Measurements from ENCODE around the gene HYOU1.
A peak's percentile ranks its signal among the peaks of the same experiment; 100 is the strongest.
"Not testable (repeated sequence)": the region's sequence is repeated elsewhere in the genome, so short reads cannot be mapped to it uniquely, and the experiment has no call there.

HYOU1 gene

DNA sequence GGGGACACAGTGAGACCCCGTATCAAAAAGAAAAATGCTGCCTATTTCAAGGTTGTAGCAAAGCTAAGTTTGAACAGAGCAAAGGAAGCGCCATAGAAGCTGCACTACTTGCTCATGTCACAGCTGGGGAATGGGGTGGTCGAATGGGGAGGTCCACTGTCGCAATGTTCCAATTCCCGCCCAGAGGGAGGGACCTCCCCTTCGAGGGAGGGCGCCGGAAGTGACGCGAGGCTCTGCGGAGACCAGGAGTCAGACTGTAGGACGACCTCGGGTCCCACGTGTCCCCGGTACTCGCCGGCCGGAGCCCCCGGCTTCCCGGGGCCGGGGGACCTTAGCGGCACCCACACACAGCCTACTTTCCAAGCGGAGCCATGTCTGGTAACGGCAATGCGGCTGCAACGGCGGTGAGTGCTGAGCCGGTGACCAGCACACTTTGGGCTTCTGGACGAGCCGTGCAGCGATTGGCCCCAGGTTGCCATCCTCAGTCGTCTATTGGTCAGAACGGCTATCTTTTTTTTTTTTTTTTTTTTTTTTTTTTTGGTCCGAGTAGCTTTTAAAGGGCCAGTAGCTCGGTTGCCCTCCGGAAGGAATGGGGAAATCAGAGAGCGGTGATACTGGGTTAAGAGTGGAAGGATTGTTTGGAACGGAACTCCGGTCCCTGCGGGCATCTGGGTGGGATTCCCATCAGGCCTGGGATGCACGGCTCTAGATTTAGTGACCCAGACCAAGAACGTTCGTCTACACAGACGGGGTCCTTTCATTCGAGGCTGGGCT lies 27.8 kb upstream of the HYOU1 start, which contains the start of gene HMBS:
Gene HMBS, plus strand, starts transcription at position 219 of the 774 bp plus-strand sequence. Its CDS starts 153 bp downstream, at position 372.
- peak; percentile 95 for DNase-seq

DNA sequence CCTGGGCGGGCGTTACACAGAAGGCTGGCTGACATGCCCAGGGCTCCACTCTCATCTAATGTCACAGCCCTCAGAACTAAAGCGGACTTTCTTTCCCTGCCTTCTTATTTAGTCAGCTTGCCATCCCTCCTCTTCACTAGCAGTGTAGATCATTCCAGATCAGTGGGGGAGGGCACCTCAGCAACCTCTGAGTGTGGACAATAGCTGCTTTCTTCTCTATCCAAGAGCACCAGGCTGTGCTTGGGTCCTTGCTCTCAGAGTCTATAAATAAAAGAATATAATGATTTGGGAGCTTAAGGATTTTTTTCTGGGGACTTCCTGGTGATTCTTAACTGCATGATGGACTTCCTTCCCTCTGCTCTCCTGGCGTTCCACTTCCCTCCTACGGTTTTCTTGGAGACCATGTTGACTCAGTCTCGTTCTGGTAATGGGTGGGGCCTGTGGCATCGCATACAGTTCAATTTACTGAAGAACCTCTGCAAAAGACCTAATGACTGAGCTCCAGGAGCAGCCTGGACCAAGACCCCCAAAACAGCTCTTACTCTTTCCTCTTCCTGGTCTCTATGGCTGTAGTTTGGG lies 24.8 kb upstream of the HYOU1 start:
- no peak for DNase-seq

GRCh38 chr11:119078675-119079420 lies 21.8 kb upstream of the HYOU1 start:
- DNase-seq = no peak

DNA sequence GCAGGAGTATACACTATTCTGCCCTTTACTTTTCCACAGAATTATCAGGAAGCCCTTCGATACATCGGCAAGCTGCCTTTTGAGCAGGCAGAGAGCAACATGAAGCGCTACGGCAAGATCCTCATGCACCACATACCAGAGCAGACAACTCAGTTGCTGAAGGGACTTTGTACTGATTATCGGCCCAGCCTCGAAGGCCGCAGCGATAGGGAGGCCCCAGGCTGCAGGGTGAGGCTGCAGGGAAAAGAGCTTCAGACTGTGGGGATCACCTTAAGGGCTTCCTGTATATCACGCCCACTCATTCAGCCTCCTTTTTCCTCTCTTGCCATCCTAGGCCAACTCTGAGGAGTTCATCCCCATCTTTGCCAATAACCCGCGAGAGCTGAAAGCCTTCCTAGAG lies 20.8 kb upstream of the HYOU1 start:
- no peak for DNase-seq

DNA sequence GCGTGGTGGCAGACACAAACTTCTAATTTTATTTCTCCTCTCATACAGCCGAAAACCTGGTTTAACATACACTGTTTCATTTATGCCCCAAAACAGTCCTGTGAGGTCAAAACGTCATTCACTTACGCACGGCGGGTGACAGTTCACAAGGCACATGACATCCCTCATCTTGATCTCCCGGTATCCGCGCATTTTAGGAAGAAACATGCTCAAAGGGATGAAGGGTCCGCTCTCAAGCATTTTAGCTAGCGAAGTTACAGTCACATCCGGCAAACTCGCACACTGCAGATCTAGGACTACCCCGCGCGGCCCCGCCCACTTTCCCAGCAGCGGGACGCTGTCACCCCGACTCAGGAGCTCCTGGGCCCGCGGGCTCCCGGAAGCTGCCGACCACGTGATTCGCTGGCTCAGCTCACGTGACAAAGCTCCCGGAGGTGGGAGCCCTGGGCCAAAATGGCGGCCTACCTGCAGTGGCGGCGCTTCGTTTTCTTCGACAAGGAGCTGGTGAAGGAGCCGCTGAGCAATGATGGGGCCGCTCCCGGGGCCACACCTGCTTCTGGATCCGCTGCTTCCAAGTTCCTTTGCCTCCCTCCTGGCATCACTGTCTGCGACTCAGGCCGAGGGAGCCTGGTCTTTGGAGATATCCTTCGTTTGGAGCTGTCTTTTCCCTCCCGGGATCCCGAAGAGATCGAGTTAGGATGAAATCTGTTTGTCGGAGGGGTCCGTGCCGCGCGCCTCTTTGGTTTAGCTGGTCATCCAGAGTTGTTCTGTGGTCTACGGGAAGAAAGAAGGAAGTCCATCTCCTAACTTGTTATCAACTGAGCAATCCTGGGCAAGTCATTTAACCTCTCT lies 10.6 kb upstream of the HYOU1 start, which contains the start of gene VPS11:
Gene VPS11, plus strand, starts transcription at position 448 of the 852 bp plus-strand sequence. Its CDS starts 6 bp downstream, at position 454.
- DNase-seq = peak; percentile 99

- peak; percentile 63 for DNase-seq
These were observed 8.4 kb upstream of the HYOU1 start for GRCh38 chr11:119065369-119065768.

DNA sequence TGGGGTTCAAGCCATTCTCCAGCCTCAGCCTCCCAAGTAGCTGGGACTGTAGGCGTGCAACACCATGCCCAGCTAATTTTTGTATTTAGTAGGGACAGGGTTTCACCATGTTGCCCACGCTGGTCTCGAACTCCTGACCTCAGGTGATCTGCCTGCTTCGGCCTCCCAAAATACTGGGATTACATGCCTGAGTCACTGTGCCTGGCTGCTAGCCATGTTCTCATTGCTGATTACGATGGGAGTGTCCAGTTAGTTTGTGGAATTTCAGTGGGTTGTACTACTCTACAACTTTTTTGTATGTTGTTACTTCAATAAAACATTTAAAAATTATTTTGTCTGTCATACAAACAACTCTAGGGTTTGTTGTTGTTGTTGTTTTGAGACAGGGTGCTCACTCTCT lies 5.8 kb upstream of the HYOU1 start:
- no peak for DNase-seq

DNA sequence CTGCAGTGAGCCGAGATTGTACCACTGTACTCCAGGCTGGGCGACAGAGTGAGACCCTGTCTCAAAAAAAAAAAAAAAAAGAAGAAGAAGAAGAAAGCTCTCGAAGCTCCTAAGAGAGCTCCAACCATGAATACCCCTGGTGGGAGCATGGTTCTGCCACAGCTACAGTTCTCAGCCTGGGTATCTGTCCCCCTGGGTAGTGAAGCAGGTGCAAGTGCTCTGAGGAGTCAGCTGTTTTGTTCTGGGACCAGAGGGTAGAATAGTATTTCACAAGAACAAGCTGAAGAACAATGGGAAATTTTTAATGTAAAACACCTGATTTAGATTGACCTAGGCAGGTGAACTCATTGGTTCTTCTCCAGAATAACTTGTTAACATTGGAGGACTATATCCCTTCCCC lies 4.3 kb upstream of the HYOU1 start:
- DNase-seq = no peak

DNA sequence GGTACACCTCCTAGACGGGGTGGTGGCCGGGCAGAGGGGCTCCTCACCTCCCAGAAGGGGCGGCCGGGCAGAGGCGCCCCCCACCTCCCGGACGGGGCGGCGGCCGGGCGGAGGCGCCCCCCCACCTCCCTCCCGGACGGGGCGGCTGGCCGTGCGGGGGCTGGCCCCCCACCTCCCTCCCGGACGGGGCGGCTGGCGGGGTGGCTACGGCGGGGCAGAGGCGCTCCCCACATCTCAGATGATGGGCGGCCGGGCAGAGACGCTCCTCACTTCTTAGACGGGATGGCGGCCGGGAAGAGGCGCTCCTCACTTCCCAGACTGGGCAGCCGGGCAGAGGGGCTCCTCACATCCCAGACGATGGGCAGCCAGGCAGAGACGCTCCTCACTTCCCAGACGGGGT lies 2.1 kb upstream of the HYOU1 start:
- not testable (repeated sequence) for DNase-seq

GRCh38 chr11:119056421-119056999 lies 495 bp downstream of the HYOU1 start:
- DNase-seq = peak; percentile 35

- DNase-seq = peak; percentile 53
These were observed 1.1 kb downstream of the HYOU1 start for GRCh38 chr11:119055901-119056300.

- no peak for DNase-seq
These were observed 2.6 kb downstream of the HYOU1 start for GRCh38 chr11:119054418-119054817.

DNA sequence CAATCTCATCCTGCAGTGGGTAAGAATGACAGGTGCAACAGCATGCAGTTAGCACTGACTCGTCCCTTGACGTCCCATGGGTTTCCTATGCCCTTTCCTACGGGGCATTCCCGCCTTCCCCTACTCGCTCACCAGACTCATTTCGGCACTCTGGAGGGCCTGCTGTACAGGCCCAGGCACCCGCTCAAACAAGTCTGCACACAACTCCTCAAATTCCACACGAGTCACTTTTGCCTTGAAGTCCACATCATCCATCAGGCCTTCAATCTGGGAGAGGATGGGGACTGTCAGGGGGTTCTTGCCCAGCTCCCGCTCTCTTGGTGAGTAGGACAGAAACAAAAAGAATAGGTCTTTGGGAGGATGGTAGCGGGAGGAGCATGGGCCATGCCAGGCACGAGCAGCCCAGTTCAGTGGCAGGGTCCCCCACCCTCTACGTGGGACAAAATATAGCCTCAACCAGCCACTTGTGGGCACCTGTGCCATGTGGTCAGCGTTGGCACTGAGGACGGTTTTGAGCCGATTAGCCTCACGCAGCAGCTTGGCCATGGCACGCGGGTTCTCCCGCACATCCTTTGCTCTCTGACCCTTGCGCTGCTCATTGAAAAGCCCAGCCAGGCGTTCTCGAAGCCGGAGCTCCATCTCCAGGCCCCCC lies 4.7 kb downstream of the HYOU1 start:
- no peak for DNase-seq

- DNase-seq = peak; percentile 19
These were observed 5.4 kb downstream of the HYOU1 start for GRCh38 chr11:119051440-119052162.

DNA sequence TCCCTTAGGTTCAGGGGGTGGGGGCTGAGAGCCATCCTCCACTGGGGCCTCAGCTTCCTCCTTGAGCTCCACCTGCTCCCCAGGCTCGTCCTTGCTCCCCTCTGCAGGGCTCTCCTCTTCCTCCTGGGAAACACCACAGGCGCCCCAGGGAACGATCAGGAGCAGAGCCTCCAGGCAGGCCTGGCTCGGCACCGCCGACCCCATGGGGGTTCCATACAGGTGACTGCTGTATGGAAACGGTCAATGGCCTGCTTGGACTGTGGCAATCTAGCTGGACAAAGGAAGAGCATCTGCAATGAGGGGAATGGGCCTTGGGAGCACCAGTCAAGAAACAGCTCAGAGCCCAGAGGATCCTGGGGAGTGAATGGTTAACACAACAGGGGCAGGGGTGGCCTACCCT lies 7.9 kb downstream of the HYOU1 start:
- no peak for DNase-seq

- no peak for DNase-seq
These were observed 8.4 kb downstream of the HYOU1 start for GRCh38 chr11:119048644-119049043.

DNA sequence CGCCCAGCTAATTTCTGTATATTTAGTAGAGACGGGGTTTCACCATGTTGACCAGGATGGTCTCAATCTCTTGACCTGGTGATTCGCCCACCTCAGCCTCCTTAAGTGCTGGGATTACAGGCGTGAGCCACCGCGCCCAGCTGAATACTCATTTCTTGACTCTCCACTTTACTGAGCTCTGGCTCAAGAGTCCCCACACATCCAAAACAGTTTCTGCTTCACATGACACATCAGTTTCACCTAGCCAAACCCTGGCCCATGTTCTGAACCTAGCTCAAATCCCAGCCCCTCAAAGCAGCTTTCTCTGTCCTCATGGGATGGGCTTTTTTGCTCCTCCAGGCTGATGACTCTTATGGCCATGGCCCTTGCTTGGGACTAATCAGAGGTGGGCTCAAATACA lies 9.8 kb downstream of the HYOU1 start:
- peak; percentile 36 for DNase-seq

DNA sequence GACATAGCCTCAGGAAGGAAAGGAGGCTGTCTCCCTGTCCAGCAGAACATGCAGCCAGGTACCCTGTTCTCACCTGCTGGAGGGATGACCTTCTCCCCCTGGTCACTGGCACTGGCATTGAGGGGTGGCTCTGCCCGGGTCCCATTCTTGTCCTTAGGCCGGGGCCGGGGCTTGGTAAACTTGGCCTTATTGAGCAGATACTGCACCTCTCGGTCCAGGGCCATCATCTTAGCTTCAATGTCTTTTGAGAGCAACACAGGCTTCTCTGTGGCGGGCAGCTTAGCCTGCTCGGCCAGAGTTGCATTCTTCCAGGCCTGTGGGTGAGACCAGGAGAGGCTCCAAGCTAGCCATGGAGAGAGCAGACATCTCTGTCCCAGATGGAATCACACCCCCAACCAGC lies 10.5 kb downstream of the HYOU1 start:
- DNase-seq = no peak

GRCh38 chr11:119044708-119045107 lies 12.3 kb downstream of the HYOU1 start:
- DNase-seq = no peak

GRCh38 chr11:119042927-119043326 lies 14.1 kb downstream of the HYOU1 start:
- no peak for DNase-seq

Measured in activated CD4-positive, alpha-beta T cell treated with anti-CD3 and anti-CD28 coated beads, Interleukin-10, Interleukin-2, amounts not matched to agents 100 ng/mL and 50 ng/mL, durations not matched to agents 16 hours and 8 hours (primary cell).